Activated T-cell treated with anti-CD3 and anti-CD28 coated beads for 48 hours (primary cell): ENCODE data around the gene KLF4.

ENCODE experiments used
- DNase-seq: peaks from one replicate; pipeline ENCODE4 v3.0.0-alpha.2; 2020; ENCODE audit warnings: low read depth

The KLF4 gene

GRCh38 chr9:107447834-107448233 lies 41.7 kb downstream of the KLF4 start:
- no peak for DNase-seq

GRCh38 chr9:107447081-107447480 lies 42.5 kb downstream of the KLF4 start:
- DNase-seq: no peak

- DNase-seq: no peak
Measured at GRCh38 chr9:107446491-107446890, 43.1 kb downstream of the KLF4 start.

DNA sequence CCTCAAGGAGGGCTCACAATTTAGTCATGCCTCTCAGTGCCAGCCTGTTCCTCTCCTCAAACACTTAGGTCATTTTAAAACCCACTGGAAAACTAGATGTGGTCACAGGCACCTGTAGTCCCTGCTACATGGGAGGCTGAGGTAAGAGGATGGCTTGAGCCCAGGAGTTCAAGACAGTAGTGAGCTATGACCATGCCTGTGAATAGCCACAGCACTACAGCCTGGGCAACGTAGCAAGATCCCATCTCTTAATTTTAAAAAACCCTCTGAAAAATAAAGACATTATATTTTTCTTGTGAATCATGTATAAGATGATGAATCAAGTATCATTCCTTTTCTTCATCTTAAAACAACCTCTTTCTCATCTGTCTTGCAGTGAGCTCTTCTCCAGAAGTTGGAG lies 45.8 kb downstream of the KLF4 start:
- DNase-seq: no peak

DNA sequence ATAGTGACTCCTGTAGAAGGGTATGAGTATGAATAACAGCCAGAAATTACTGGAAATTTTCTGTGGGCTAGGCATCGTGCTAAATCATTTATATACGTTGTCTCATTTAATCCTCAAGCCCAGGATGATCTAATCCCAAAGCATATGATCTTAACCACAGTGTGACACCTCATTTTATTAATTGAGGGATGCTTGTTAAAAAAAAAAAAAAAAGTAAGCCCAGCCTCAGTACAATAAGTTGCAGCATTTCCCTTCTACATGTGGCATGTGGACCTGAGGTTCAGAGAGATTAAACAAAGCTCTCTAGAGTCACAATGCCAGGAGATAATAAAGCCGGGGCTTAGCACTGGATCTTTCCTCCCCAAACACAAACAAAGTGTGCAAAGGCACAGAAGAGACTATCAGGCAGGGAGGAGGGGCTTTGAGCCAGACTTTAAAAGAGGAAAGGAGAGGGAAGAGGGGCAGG lies 49.5 kb downstream of the KLF4 start:
- DNase-seq: no peak

DNA sequence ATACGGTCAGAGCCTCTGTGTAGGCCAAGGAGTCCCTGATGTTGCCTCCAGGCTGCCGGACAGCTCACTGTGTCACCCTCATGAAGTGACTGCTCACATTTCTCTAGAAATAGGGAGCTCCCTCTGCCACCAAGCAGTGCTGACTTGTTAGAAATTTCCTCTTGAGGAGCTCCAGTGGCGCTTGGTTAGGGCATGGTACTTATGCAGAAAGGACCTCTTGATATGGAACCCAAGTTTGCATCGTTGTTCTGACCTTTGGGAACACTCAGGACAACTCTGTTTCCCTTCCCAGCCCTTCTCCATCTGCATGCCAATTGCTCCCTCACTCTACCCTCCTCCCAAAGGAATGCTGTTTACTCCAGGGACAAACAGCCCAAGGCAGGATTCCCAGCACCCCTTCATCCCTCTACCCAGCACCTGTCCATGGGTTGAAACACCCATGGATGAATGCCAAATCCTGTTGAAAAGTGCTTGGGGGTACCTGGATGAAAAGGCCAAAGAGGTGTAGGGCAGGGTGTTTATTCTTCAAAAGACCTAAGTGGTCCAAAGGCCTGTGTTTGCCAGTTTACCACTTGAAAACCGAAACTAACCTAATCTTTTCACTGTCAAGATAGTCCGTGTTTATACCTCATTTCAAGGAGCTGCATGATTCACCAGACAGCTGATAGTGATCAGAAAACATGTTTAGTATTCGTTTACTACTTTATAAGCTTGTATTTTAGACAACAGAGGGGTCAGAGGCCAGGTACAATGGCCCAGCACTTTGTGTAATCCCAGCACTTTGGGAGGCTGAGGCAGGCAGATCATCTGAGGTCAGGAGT lies 51.1 kb downstream of the KLF4 start:
- DNase-seq: no peak

- no peak for DNase-seq
Measured at GRCh38 chr9:107437716-107438115, 51.9 kb downstream of the KLF4 start.

- no peak for DNase-seq
Measured at GRCh38 chr9:107435415-107435814, 54.2 kb downstream of the KLF4 start.
